ENCODE data around the gene KRT74.

KRT74 gene

DNA sequence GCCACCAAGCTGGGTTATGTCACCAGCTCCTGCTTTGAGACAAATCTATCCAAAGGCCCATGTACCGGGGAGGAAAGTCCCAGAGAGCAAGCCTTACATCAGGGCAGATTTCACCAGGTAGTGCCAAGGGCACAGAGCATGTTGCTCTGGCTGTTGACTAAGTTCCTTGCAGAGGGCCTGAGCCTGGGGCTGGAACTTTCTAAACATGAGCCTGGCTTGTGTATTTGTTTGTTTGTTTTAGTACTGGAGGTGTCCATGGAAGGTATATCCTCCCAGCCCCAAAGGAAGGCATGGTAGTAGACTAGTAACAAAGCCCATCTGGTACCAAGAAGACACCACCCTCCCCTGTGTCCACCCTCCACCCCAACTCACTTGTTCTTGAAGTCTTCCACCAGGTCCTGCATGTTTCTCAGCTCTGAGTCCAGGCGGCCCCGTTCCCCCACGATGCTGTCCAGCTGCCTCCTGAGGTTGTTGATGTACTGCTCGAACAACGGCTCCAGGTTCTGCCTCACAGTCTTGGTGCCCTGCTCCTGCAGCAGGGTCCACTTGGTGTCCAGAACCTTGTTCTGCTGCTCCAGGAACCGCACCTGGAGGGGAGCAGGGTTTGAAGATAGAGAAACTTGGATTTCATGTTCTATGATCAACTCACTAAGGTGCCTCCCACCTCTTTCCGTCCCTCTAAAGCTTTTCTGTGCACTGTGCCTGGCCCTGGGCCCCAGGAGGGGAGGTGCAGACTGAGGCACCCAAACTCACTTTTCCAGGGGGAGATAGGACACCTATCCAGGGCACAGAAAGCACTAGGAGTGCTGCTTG, 54.9 kb downstream of the KRT74 start:
- DNase-seq = no peak

DNA sequence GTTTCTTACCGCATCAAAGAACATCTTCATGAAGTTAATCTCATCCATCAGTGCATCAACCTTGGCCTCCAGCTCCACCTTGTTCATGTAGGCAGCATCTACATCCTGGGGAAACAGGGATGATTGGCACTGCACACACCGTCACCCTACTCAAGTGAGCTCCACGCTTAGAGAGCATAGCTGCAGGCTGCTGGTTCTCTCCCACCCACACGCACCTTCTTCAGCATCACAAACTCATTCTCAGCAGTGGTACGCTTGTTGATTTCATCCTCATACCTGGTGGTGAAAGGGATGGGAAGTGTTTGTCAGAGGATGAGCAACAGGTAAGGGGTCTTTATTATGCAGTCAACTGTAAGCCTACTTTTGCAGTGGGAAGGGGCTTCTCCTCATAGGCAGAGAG, 55.8 kb downstream of the KRT74 start:
- no peak for DNase-seq

DNA sequence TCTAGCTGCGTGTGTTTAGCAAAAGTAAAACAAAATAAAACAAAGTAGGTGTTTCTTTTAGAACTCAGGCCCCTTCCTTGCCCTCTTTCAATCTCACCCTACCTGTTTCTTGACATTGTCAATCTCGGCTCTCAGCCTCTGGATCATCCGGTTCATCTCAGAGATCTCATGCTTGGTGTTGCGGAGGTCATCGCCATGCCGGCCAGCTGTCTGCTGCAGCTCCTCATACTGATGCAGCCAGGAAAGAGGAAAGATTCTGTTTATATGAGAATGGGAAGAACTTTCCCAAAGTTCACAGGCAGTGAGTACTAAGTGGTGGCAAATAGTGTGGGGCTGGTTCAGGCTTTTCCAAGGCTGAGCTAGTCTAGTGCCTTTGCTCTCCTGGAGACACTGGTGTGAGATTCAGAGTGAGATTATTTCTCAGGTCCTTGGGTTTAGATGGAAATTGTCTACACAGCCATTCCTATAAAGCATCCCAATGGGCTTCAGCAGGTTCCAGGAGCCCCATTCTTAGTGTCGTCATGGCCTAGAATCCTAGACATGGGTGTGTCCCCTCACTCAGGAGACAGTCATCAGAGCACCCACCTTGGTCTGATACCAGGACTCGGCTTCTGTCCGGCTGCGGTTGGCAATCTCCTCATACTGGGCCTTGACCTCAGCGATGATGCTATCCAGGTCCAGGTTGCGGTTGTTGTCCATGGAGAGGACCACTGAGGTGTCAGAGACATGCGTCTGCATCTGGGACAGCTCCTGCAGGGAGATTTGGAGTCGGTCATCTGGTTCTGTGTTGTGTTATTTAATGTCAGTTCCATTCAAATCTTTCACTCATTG, 56.4 kb downstream of the KRT74 start:
- DNase-seq = no peak

DNA sequence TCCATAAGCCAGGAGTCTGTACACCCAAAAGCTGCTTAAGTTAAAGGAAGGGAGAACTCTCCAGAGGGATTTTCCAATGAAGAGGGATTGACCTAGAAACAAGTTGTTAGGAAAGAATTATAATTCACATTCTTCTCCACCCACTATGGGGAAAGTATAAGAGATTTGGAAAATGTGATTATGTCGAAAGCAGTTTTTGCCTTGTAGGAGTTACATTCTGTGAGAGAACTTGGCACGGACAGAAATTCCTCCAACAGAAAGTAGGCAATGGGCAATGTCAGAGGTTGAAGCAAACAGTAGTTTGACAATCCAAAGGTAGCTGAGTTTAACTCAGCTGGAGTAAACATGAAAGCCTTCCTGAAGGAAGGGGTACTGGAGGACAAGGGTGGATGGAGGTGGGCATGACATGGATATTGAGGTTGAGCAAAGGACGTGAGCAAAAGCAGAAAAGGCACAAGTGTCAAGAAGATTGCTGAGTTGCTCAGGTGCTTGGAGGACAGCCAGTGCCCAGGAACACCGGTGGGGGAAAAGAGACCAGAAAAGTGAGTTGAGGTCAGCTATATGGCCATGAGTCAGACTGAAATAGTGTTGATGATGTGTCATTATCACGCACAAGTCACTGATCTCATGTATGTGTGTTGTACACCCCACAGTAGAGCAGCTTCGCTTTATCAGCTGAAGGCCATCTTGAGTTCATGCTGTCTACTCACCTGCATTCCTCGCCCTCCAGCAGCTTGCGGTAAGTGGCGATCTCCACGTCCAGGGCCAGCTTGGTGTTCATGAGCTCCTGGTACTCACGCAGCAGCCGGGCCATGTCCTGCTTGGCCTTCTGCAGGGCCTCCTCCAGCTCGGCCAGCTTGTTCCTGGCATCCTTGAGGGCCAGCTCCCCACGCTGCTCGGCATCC, 57.5 kb downstream of the KRT74 start:
- no peak for DNase-seq
